GM18858 (cell line): ENCODE results near the gene CIDEC.
"Not testable (repeated sequence)": the region's sequence is repeated elsewhere in the genome, so short reads cannot be mapped to it uniquely, and the experiment has no call there.

Experiments used
- ATAC-seq: cut with Tn5 transposase; IDR thresholded peaks from one replicate; pipeline ENCODE4 v1.9.1; 2021; ENCODE audit not compliant: unreplicated experiment

The CIDEC gene

DNA sequence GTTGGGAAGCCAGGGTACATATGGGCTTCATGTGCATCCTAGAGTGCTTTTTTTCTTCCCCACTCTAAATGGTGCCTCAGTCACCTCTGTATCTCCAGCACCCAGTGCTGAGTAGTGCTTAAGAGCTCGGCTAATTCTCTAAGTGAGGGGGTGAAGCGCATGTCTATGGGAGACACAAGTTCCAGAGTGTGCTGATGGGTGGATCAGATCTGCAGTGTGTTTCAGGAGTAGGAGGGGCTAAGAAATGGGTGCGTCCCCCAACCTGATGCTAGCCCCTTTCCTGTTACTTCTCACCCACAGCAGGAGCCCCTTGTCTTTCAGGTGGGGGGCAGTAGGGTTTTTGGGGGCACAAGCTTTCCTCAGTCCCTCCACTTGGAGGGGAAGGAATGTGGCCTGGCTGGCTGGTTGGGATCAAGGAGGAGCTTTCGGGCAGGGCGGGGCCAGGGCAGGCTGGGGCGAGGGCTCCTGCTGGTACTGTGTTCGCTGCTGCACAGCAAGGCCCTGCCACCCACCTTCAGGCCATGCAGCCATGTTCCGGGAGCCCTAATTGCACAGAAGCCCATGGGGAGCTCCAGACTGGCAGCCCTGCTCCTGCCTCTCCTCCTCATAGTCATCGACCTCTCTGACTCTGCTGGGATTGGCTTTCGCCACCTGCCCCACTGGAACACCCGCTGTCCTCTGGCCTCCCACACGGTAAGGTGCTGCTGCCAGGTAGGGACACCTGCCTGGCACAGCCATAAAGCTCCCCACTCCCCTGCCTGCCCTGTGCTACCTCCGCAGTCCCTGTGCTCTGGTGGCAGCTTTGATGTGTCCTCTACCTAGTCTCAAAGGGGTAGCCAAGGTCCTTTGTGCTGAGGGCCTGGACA lies 22.6 kb upstream of the CIDEC start, which contains the start of gene IL17RE:
TSS of gene IL17RE (plus strand) at position 477 of the 866 bp plus-strand sequence. CDS start at position 562, 85 bp downstream.
- ATAC-seq = no peak

GRCh38 chr3:9901967-9902366 lies 21.9 kb upstream of the CIDEC start:
- ATAC-seq = no peak

- ATAC-seq = not testable (repeated sequence)
Measured at GRCh38 chr3:9900965-9901415, 20.9 kb upstream of the CIDEC start.

- ATAC-seq = no peak
Measured at GRCh38 chr3:9899289-9899791, 19.3 kb upstream of the CIDEC start.

DNA sequence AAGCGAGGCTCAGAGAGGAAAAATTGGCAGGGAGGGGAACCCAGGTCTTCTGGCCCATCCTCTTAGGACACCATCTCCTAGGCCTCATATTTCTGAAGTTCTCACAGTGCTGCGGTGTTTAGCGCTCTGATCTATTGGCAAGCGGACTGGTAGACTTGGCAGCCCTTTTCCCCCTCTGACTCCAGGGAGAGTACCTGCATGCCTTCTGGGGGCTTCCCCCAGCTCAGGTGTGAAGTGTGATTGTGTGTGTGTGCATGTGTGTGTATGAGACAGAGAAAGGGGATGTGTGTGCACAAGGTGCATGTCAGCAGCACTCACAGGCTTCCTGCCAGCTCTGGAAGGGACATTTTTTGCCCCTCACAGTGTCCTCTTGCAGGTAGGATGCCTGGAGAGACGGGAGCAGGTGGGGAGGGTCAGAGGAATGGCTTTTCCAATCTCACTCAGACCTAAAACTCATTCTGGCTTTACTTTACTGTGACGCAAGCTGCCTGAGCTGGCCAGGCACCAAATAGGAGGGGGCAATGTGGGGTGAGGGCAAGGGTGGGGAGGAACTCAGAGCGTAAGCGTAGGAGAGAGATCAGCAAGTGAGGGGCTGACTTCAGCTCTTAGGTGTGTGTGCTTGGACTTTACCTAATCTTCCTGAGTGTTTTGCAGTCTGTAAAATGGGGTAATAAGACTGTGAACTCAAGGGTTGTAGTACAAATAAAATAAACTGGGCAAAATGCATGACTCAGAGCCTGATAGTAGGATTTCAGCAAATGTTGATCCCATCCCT lies 18.6 kb upstream of the CIDEC start:
- ATAC-seq = no peak

DNA sequence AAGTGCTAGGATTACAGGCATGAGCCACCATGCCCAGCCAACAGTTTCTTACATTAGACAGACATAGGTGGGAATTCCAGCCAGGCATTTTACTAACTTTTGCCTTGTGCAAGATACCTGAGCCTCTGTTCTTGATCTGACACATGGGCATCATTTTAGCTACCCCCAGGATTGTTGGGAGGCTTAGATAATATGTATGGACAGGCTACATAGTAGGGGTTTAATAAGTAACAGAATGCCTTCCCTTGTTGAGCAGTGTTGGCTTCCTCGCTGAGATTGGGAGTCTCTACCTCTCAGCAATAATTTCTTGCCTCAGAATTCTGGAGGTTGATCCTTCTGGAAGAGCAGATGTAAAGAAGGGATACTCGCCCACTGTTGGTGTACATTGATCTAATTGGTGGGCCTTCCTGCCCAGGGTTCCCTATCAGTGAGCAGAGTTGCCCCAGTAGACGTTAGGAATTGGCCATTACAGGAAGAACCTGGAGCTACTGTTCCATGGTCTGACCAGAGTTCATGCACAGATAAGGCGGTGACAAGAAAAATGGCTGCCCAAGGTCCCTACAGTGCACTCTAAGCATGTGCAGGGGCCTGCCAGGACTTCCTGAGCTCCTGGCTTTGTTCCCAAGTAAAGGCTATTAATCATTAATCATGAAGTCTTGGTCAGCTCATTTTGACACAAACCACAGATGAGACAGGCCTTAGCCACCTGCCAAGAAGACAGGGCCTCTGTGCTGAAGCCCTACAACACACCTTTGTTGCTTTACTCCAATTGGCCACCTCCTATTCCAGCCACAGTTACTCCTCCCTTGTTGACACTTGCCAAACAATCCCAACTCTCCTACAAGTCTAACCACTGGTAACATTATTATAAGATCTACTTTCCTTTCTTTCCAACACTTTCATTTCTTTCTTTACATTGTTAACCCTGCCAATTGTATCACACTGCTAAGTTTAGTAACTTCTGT lies 17.6 kb upstream of the CIDEC start:
- ATAC-seq = no peak

DNA sequence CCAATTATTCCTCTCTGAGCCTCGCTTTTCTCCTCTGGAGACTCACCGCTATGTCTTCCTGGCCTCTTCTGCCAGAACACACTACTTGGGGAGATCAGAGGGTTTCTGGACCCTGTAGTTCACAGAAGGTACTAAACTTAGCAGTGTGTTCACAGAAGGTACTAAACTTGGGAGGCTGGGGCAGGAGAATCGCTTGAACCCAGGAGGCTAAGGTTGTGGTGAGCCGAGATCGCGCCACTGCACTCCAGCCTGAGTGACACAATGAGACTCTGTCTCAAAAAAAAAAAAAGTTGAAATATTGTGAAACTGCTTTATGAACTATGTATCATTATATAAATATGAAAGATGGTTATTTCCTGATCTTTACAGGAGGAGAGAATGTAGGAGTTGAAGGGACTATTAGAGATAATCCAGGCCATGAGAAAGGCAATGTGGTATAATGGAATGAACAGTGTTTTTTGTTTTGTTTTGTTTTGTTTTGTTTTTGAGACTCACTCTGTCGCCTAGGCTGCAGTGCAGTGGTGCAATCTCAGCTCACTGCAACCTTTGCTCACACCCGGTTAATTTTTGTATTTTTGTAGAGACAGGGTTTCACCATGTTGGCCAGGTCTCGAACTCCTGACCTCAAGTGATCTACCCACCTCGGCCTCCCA lies 16.8 kb upstream of the CIDEC start:
- not testable (repeated sequence) for ATAC-seq

- not testable (repeated sequence) for ATAC-seq
Measured at GRCh38 chr3:9895715-9896114, 15.7 kb upstream of the CIDEC start.

DNA sequence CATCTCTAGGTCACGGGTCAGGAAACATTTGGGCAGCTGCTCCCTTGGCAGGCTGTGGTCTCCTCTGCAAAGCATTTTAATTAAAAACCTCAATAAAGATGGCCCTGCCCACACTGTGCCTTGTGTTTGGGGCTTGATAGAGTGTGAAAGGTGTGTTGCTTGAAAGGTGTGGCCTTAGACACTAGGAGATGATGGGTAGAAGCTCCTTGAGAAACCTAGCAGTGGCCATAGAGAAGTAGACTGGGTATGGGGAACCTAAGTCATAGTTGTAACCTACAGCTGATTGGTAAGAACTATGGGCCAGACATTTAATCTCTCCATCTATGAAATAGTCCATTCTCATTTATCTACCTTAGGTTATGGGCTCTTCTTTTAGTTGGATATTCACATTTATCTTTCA lies 13.7 kb upstream of the CIDEC start:
- ATAC-seq = no peak

DNA sequence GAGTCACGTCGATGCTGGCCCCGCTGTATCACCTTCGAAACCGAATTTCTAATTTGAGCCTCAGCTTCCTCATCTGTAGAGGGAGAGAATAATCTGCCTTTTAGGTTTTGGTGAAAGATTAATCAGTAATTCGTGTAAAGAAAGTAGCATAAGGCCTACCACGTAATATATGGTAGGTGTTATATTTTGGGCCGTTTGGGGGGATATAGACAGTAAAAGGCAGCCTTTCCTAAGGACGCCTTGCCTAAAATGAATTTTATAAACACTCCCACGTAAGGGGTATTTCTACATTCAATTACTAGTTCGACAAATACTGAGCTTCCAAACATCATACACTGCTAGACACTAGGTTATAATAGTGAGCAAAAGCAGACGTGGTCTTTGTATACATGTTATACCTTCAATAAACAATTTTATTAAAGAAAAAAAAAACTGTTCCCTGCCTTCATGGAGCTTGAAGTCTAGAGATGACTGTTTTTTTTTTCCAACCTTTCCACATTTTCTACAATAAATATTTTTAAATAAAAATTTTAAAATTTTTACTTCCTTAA lies 11.1 kb upstream of the CIDEC start:
- no peak for ATAC-seq

DNA sequence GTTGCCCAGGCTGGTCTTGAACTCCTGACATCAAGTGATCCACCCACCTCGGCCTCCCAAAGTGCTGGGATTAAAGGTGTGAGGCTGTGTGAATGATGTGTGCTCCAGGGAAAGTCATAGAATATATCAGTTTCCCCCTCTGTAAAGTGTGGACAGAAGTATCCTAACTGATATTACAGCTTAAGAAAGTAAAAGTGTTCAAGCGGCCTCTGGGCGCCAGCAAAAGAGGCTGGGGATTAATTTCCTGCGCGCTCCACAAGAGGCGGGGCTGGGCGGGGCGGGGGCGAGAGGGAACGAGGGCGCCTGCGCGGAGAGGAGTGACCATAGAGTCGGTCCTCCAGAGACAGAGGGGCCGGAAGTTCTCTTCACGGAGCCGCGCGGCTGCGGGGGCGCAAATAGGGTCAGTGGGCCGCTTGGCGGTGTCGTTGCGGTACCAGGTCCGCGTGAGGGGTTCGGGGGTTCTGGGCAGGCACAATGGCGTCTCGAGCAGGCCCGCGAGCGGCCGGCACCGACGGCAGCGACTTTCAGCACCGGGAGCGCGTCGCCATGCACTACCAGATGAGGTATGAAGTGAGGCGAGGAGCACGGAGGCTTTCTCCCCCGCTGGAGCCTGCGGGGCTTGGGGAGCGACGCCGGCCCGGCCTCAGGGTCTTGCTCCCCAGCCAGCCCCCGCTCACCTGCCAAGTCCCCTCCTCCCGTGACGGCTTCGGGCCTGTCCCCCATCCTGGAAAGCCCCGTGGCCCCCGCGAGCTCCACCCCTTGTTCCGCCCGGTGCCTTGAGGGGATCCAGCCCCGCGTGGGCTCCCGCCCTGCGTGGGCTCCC lies 10.4 kb upstream of the CIDEC start, which contains the start of gene JAGN1:
TSS of gene JAGN1 (plus strand) at position 362 of the 823 bp plus-strand sequence. CDS start at position 475, 113 bp downstream.
- ATAC-seq = peak; percentile 52

- ATAC-seq = no peak
Measured at GRCh38 chr3:9889405-9889804, 9.4 kb upstream of the CIDEC start.

DNA sequence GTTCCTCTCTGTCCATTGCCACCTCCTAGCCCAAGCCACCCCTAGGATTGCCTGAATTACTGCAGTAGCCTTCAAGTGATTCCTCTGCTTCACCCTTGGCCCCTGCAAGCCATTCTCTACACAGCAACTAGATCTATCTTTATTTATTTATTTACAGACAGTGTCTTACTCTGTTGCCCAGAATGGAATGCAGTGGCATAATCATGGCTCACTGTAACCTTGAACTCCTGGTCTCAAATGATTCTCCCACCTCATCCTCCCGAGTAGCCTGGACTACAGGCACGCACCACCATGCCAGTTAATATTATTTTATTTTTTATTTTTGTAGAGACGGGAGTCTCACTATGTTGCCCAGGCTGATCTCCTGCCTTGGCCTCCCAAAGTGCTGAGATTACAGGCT lies 8.5 kb upstream of the CIDEC start:
- no peak for ATAC-seq

DNA sequence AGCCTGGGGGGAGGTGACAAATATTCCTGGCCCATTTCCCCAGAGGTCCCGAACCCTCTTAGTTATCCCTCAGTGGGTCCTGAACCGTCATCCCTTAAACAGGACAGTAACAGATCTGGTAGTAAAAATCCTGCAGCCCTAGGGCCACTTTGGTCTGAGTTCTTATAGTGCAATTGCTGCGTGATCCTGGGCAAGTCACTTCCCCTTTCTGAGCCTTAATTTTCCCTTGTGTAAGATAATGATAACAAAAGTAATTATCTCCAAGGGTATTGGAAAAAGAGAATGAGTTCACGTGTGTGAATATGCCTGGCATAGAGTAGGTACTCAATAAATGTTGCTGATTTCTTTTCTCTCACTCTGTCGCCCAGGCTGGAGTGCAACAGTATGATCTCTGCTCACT lies 7.4 kb upstream of the CIDEC start:
- no peak for ATAC-seq

GRCh38 chr3:9886328-9886727 lies 6.3 kb upstream of the CIDEC start:
- ATAC-seq = no peak

DNA sequence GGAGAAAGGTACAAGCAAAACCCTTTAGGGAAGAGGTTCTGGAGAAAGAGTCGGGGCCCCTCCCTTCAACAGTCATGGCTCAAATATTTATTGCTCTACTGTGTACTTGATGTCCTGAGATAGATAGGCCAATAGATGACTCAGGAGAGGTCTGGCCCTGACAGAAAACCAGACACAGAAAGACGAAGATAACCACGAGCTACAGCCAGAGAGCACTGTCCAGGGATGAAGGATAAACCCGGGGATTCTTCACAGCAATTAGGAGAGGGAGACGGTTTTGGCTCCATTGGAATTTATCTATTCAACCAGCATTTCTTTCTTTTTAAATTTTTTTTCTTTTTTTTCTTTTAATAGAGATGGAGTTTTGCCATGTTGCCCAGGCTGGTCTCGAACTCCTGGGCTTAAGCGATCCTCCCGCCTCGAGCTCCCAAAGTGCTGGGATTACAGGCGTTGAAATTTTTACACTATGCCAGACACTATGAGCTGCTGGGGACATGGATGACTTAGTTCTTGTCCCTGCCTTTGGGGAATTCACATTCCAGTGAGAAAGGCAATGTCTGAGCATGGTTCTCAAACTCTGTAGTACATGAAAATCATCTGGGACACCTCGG lies 4.6 kb upstream of the CIDEC start:
- no peak for ATAC-seq

- ATAC-seq = no peak
Measured at GRCh38 chr3:9883706-9884554, 3.9 kb upstream of the CIDEC start.
